ENCODE measurements around the gene DHX35. TPM values are rescaled to one million over a fixed set of nuclear protein-coding genes. Genes with fewer than 3 reads are reported as not detected.

The DHX35 gene
- total and polyA plus RNA-seq, 12 donors: 3.2 to 12.7 (median 7.9) TPM

GRCh38 chr20:38945012-38945411, 17.1 kb upstream of the DHX35 start:
- no peaks in the 10 kb centered on the region for H3K27me3 ChIP-seq
- WGBS, 4 donors: 80 to 96% (median 93%) methylated on average over 3 of the region's 3 CpGs
- no peak overlapping the region for H3K27ac ChIP-seq
- no peaks in the 10 kb centered on the region for H3K9me3 ChIP-seq (replicated peaks in 1 of 3)
- intact Hi-C loops (cut with DNase I): no loop called here
- DNase-seq: no peak
- TF ChIP-seq POLR2A (IDR thresholded peaks at IDR 0.05): no peak
- TF ChIP-seq CTCF (IDR thresholded peaks at IDR 0.05): no peak
- no peaks in the 10 kb centered on the region for H3K36me3 ChIP-seq (replicated peaks in 1 of 2)
- no peaks in the 10 kb centered on the region for H3K4me1 ChIP-seq (replicated peaks in 1 of 2)
- H3K4me3 ChIP-seq: no peak overlapping the region

GRCh38 chr20:38946836-38947235, 15.3 kb upstream of the DHX35 start:
- H3K36me3 ChIP-seq (replicated peaks in 1 of 2): no peaks in the 10 kb centered on the region
- intact Hi-C loops (cut with DNase I): no loop called here

GRCh38 chr20:38947931-38948362, 14.2 kb upstream of the DHX35 start:
- DNase-seq: no peak
- Histone ChIP-seq H3K4me1 (replicated peaks in 1 of 2) (no peaks in the 10 kb centered on the region), H3K9me3 (replicated peaks in 1 of 3) (no peaks in the 10 kb centered on the region), H3K4me3 (no peak overlapping the region), H3K27me3 (no peaks in the 10 kb centered on the region), H3K27ac (no peak overlapping the region), H3K36me3 (replicated peaks in 1 of 2) (no peaks in the 10 kb centered on the region)
- TF ChIP-seq CTCF (IDR thresholded peaks at IDR 0.05) (no peak), POLR2A (IDR thresholded peaks at IDR 0.05) (no peak)
- WGBS, 4 donors: 43 to 58% (median 48%) methylated on average over 6 to 7 of the region's 7 CpGs
- intact Hi-C loops (cut with DNase I): no loop called here

More at GRCh38 chr20:38946836-38947235, 15.3 kb upstream of the DHX35 start:
- H3K27me3 ChIP-seq: no peaks in the 10 kb centered on the region
- no peak for DNase-seq
- TF ChIP-seq POLR2A (IDR thresholded peaks at IDR 0.05): no peak
- no peak for TF ChIP-seq CTCF (IDR thresholded peaks at IDR 0.05)
- no peak overlapping the region for H3K4me3 ChIP-seq
- H3K4me1 ChIP-seq (replicated peaks in 1 of 2): no peaks in the 10 kb centered on the region
- 87 to 95% (median 90%) methylated on average over 3 of the region's 3 CpGs for WGBS, 4 donors
- H3K9me3 ChIP-seq (replicated peaks in 1 of 3): no peaks in the 10 kb centered on the region
- H3K27ac ChIP-seq: no peak overlapping the region

- H3K36me3 ChIP-seq (replicated peaks in 1 of 2): no peaks in the 10 kb centered on the region
- 73 to 97% (median 95%) methylated on average over 2 of the region's 2 CpGs for WGBS, 4 donors
- no peaks in the 10 kb centered on the region for H3K27me3 ChIP-seq
- no peaks in the 10 kb centered on the region for H3K9me3 ChIP-seq (replicated peaks in 1 of 3)
- no peak for TF ChIP-seq POLR2A (IDR thresholded peaks at IDR 0.05)
- TF ChIP-seq CTCF (IDR thresholded peaks at IDR 0.05): no peak
- no peak for DNase-seq
- intact Hi-C loops (cut with DNase I): loop anchor here in 1 of 2 donors (5.0 kb wide), 1 partner anchor 273 kb away; no protein-coding TSS in a partner anchor
- H3K4me1 ChIP-seq (replicated peaks in 1 of 2): no peaks in the 10 kb centered on the region
- no peak overlapping the region for H3K4me3 ChIP-seq
- no peak overlapping the region for H3K27ac ChIP-seq
Observed at GRCh38 chr20:38950254-38950653, 11.9 kb upstream of the DHX35 start.
